ENCODE data around the gene SULT1A2.
"Not testable (repeated sequence)": the region's sequence is repeated elsewhere in the genome, so short reads cannot be mapped to it uniquely, and the experiment has no call there.

The SULT1A2 gene

GRCh38 chr16:28596840-28597691, at the start of gene SULT1A2:
TSS of gene SULT1A2 (minus strand) at chr16:28597050. CDS start at chr16:28595930, 1,120 bp downstream.
- DNase-seq: no peak

GRCh38 chr16:28639959-28640358, 43.1 kb upstream of the SULT1A2 start:
- not testable (repeated sequence) for DNase-seq

- not testable (repeated sequence) for DNase-seq
Measured at GRCh38 chr16:28638359-28638758, 41.5 kb upstream of the SULT1A2 start.

- DNase-seq: not testable (repeated sequence)
Measured at GRCh38 chr16:28637765-28638164, 40.9 kb upstream of the SULT1A2 start, which contains the start of gene NPIPB8. TSS of gene NPIPB8 (plus strand) at chr16:28638065. CDS start at chr16:28638361, 296 bp downstream.

- DNase-seq: not testable (repeated sequence)
Measured at GRCh38 chr16:28636093-28636823, 39.4 kb upstream of the SULT1A2 start.

- not testable (repeated sequence) for DNase-seq
Measured at GRCh38 chr16:28630905-28631304, 34.1 kb upstream of the SULT1A2 start.

- DNase-seq: no peak
Measured at GRCh38 chr16:28623172-28623711, 26.4 kb upstream of the SULT1A2 start.

GRCh38 chr16:28622532-28623171, 25.8 kb upstream of the SULT1A2 start:
- not testable (repeated sequence) for DNase-seq

- no peak for DNase-seq
Measured at GRCh38 chr16:28621481-28622155, 24.8 kb upstream of the SULT1A2 start.

GRCh38 chr16:28620316-28620715, 23.5 kb upstream of the SULT1A2 start:
- not testable (repeated sequence) for DNase-seq

GRCh38 chr16:28617874-28618273, 21.0 kb upstream of the SULT1A2 start:
- no peak for DNase-seq

- no peak for DNase-seq
Measured at GRCh38 chr16:28616636-28617035, 19.8 kb upstream of the SULT1A2 start.

GRCh38 chr16:28616224-28616577, 19.4 kb upstream of the SULT1A2 start:
- DNase-seq: not testable (repeated sequence)

GRCh38 chr16:28615486-28616223, 18.8 kb upstream of the SULT1A2 start:
- DNase-seq: peak; percentile 10

- DNase-seq: not testable (repeated sequence)
Measured at GRCh38 chr16:28614561-28614960, 17.7 kb upstream of the SULT1A2 start.

- not testable (repeated sequence) for DNase-seq
Measured at GRCh38 chr16:28613912-28614311, 17.1 kb upstream of the SULT1A2 start.

- DNase-seq: not testable (repeated sequence)
Measured at GRCh38 chr16:28612359-28613280, 15.8 kb upstream of the SULT1A2 start.

GRCh38 chr16:28610595-28611191, 13.8 kb upstream of the SULT1A2 start:
- DNase-seq: no peak

- no peak for DNase-seq
Measured at GRCh38 chr16:28609631-28610594, 13.1 kb upstream of the SULT1A2 start, which contains the start of gene SULT1A1. TSS of gene SULT1A1 (minus strand) at chr16:28610044. CDS start at chr16:28608855, 1,189 bp downstream.
